HepG2 (cell line): ENCODE measurements around the gene LRRC45. TPM values are rescaled to one million over a fixed set of nuclear protein-coding genes. Genes with fewer than 3 reads are reported as not detected.

Experiments
- CBX1 ChIP-seq: IDR thresholded peaks from one replicate; pipeline ENCODE4 v1.6.1; 2016; ENCODE audit warnings: antibody characterized with exemption, low read depth
- E2F2 ChIP-seq: sonication (generic); formaldehyde crosslinking; IDR thresholded peaks from 2 replicates; pipeline ENCODE4 v1.4.0; 2020; ENCODE audit warnings: missing genetic modification reagents, borderline replicate concordance
- FOSL1 ChIP-seq: sonication (generic); formaldehyde crosslinking; IDR thresholded peaks from 2 replicates; pipeline ENCODE4 v1.9.0; 2021; ENCODE audit warnings: missing genetic modification reagents, borderline replicate concordance
- FOXK1 ChIP-seq: sonication (generic); formaldehyde crosslinking; IDR thresholded peaks from 2 replicates; pipeline ENCODE4 v1.4.0; 2020; ENCODE audit warnings: low read depth, missing genetic modification reagents, borderline replicate concordance
- GLI4 ChIP-seq: sonication (generic); formaldehyde crosslinking; IDR thresholded peaks from 2 replicates; pipeline ENCODE4 v1.5.1; 2020; ENCODE audit warnings: missing genetic modification reagents, mild to moderate bottlenecking, moderate library complexity, borderline replicate concordance
- HNF1B ChIP-seq: sonication (generic); formaldehyde crosslinking; IDR thresholded peaks from 2 replicates; pipeline ENCODE4 v1.5.1; 2020; ENCODE audit warnings: mild to moderate bottlenecking, moderate library complexity, missing genetic modification reagents
- MAZ ChIP-seq, 2 experiments: sonication (generic) in 1 of 2; formaldehyde crosslinking in 1 of 2; IDR thresholded peaks; 2 replicates each; pipeline versions ENCODE4 v1.5.0 to v1.6.1; 2012 to 2020; ENCODE audit warnings: low read depth in 2 of 2, mild to moderate bottlenecking in 2 of 2, borderline replicate concordance in 1 of 2, improper control_type of control experiment in 1 of 2, low read length in 1 of 2, missing genetic modification reagents in 1 of 2, moderate library complexity in 1 of 2
- NFE2L2 ChIP-seq: fragments of 150-350 bp; IDR thresholded peaks from 2 replicates; pipeline ENCODE4 v1.6.1; 2014; ENCODE audit warnings: low read length
- NFYC ChIP-seq: IDR thresholded peaks from 2 replicates; pipeline ENCODE4 v1.6.1; 2016; ENCODE audit warnings: missing genetic modification reagents, missing compliant biosample characterization
- RFXAP ChIP-seq: sonication (generic); formaldehyde crosslinking; IDR thresholded peaks from 2 replicates; pipeline ENCODE4 v1.4.0; 2020; ENCODE audit warnings: missing genetic modification reagents, borderline replicate concordance
- TAF15 ChIP-seq: fragments of 200-400 bp; formaldehyde crosslinking; IDR thresholded peaks from one replicate; pipeline ENCODE4 v1.6.1; 2018; ENCODE audit warnings: mild to moderate bottlenecking, low read depth, low read length; ENCODE audit not compliant: poor library complexity, severe bottlenecking
- ZBTB46 ChIP-seq: sonication (generic); formaldehyde crosslinking; IDR thresholded peaks from 2 replicates; pipeline ENCODE4 v1.4.0; 2020; ENCODE audit warnings: mild to moderate bottlenecking, missing genetic modification reagents, borderline replicate concordance
- ZFP82 ChIP-seq: sonication (generic); formaldehyde crosslinking; IDR thresholded peaks from 2 replicates; pipeline ENCODE4 v1.5.1; 2020; ENCODE audit warnings: mild to moderate bottlenecking, missing genetic modification reagents, borderline replicate concordance
- ZNF407 ChIP-seq: sonication (generic); formaldehyde crosslinking; IDR thresholded peaks from one replicate; pipeline ENCODE4 v1.5.1; 2020; ENCODE audit warnings: mild to moderate bottlenecking, missing genetic modification reagents; ENCODE audit errors: not compliant biosample characterization
- ZNF589 ChIP-seq: sonication (generic); formaldehyde crosslinking; conservative IDR thresholded peaks from 2 replicates; pipeline ENCODE4 v1.8.0; 2022; ENCODE audit warnings: mild to moderate bottlenecking, moderate library complexity, missing genetic modification reagents
- polyA plus RNA-seq, 8 experiments: library from polyadenylated mRNA; depleted of rRNA in 3 of 8; stranded (reverse) in 7 of 8; unstranded in 1 of 8; fragments of >200 nt; fragmentation: Illumina TruSeq in 4 of 8; extraction: Trizol in 4 of 8; gene quantifications; 2 replicates each; pipeline versions ENCODE4 v1.2.1 to v1.2.3, GENCODE V29; 2011 to 2016; ENCODE audit warnings: low read depth in 4 of 8, missing spikeins in 1 of 8, mixed read lengths in 1 of 8; ENCODE audit not compliant: insufficient read depth in 1 of 8
- total RNA-seq, 5 experiments: library from RNA; depleted of rRNA; stranded (reverse); fragments of >200 nt; fragmentation: Illumina TruSeq; extraction: Trizol; gene quantifications; 2 replicates each; pipeline ENCODE4 v1.2.3, GENCODE V29; 2016; ENCODE audit warnings: low read depth in 1 of 5

LRRC45 gene
- total and polyA plus RNA-seq, 2 of the 13 experiments (the other 11 are each of a cell fraction or from before 2014, with no cell fraction given), result 11.6 to 48.1 TPM

GRCh38 chr17:81977211-81977808 is 45.8 kb upstream of the LRRC45 start, which contains the start of gene ASPSCR1 (continued):
- TF ChIP-seq ZNF407 (CRISPR knock-in tag), result no peak
- no peak for TF ChIP-seq GLI4 (CRISPR knock-in tag)
- TF ChIP-seq ZFP82 (CRISPR knock-in tag), result peak; percentile 18; the same call in 1 of the 2 replicates
- no peak for TF ChIP-seq FOSL1
- TF ChIP-seq MAZ (IDR thresholded peaks at IDR 0.05; ENCODE audit: borderline replicate concordance, low read depth, low read length), result peak; percentile 93
- TF ChIP-seq MAZ (CRISPR knock-in tag; IDR thresholded peaks at IDR 0.05; ENCODE audit: low read depth), result peak; percentile 98
- no peak; the same call in 1 of the 2 replicates for TF ChIP-seq NFYC
- no peak for TF ChIP-seq ZBTB46 (CRISPR knock-in tag)
- no peak for TF ChIP-seq ZNF589 (CRISPR knock-in tag)
- TF ChIP-seq CBX1, result no peak
- TF ChIP-seq FOXK1, result peak; percentile 89; the same call in 1 of the 2 replicates
- no peak for TF ChIP-seq NFE2L2
- peak; percentile 79 for TF ChIP-seq TAF15
- TF ChIP-seq E2F2 (CRISPR knock-in tag), result no peak
- peak; percentile 80 for TF ChIP-seq RFXAP (CRISPR knock-in tag)
- TF ChIP-seq HNF1B, result no peak
